Mesendoderm (in vitro differentiated cells): ENCODE data around the gene HPGDS.
"Not testable (repeated sequence)": the region's sequence is repeated elsewhere in the genome, so short reads cannot be mapped to it uniquely, and the experiment has no call there.

Experiments used
- DNase-seq: peaks from one replicate; pipeline ENCODE4 v3.0.0; 2013
- H2AK5ac ChIP-seq: 2 replicates; pipeline ENCODE4 v1.6.1; 2013; ENCODE audit warnings: low read length, inconsistent platforms
- H2BK120ac ChIP-seq: 2 replicates; pipeline ENCODE4 v1.6.1; 2013; ENCODE audit warnings: low read depth, mild to moderate bottlenecking, low read length, moderate library complexity, mixed read lengths
- H2BK15ac ChIP-seq: replicated peaks from 2 replicates; pipeline ENCODE4 v1.6.1; 2013; ENCODE audit warnings: low read depth, mild to moderate bottlenecking, moderate library complexity
- H2BK5ac ChIP-seq: 2 replicates; pipeline ENCODE4 v1.6.1; 2013; ENCODE audit warnings: low read length, inconsistent platforms
- H3K18ac ChIP-seq: 2 replicates; pipeline ENCODE4 v1.6.1; 2013; ENCODE audit warnings: mild to moderate bottlenecking, low read length, mixed read lengths
- H3K23ac ChIP-seq: one replicate; pipeline ENCODE4 v1.6.1; 2013; ENCODE audit warnings: low read length
- H3K27ac ChIP-seq: 2 replicates; pipeline ENCODE4 v1.5.1; 2013; ENCODE audit warnings: low read depth, mild to moderate bottlenecking, inconsistent platforms, low read length, moderate library complexity
- H3K27me3 ChIP-seq: 2 replicates; pipeline ENCODE4 v1.6.1; 2013; ENCODE audit warnings: low read length, control low read depth, mild to moderate bottlenecking, inconsistent platforms; ENCODE audit not compliant: insufficient read depth, poor library complexity
- H3K36me3 ChIP-seq: 2 replicates; pipeline ENCODE4 v1.6.1; 2013; ENCODE audit warnings: low read length, inconsistent platforms; ENCODE audit not compliant: control insufficient read depth, insufficient read depth
- H3K4ac ChIP-seq: one replicate; pipeline ENCODE4 v1.6.1; 2013; ENCODE audit warnings: low read depth, mild to moderate bottlenecking, low read length, moderate library complexity
- H3K4me1 ChIP-seq: 2 replicates; pipeline ENCODE4 v1.6.1; 2013; ENCODE audit warnings: low read depth, low read length, inconsistent platforms; ENCODE audit not compliant: control insufficient read depth
- H3K4me2 ChIP-seq: 2 replicates; pipeline ENCODE4 v1.6.1; 2013; ENCODE audit warnings: low read length
- H3K4me3 ChIP-seq: 2 replicates; pipeline ENCODE4 v1.5.1; 2013; ENCODE audit warnings: mild to moderate bottlenecking, low read length
- H3K56ac ChIP-seq: one replicate; pipeline ENCODE4 v1.6.1; 2013; ENCODE audit warnings: low read length
- H3K79me1 ChIP-seq: 2 replicates; pipeline ENCODE4 v1.6.1; 2013; ENCODE audit warnings: low read length, inconsistent platforms
- H3K79me2 ChIP-seq: 2 replicates; pipeline ENCODE4 v1.6.1; 2013; ENCODE audit warnings: mild to moderate bottlenecking, low read length; ENCODE audit not compliant: control insufficient read depth, insufficient read depth
- H3K9ac ChIP-seq: 2 replicates; pipeline ENCODE4 v1.6.1; 2013; ENCODE audit warnings: low read length, inconsistent platforms
- H4K5ac ChIP-seq: one replicate; pipeline ENCODE4 v1.6.1; 2013; ENCODE audit warnings: low read length
- H4K8ac ChIP-seq: one replicate; pipeline ENCODE4 v1.6.1; 2013; ENCODE audit warnings: low read depth, mild to moderate bottlenecking, control low read depth, low read length, moderate library complexity
- WGBS: extraction: QIAGEN DNeasy Blood & Tissue Kit; methylation state at CpG from one replicate; pipeline ENCODE4 v1.1.7; 2013; ENCODE audit warnings: low lambda C conversion rate, missing lambda C conversion rate; ENCODE audit not compliant: insufficient coverage; ENCODE audit errors: extremely low coverage; 5-methylcytosine and 5-hydroxymethylcytosine counted together

HPGDS gene

GRCh38 chr4:94382891-94383290 lies 40.3 kb upstream of the HPGDS start:
- H3K79me1 ChIP-seq, H3K4me1 ChIP-seq, H3K27me3 ChIP-seq, H3K4ac ChIP-seq, H2BK120ac ChIP-seq, H2BK5ac ChIP-seq, H3K56ac ChIP-seq, H2BK15ac ChIP-seq, H3K4me3 ChIP-seq, H4K8ac ChIP-seq, H3K9ac ChIP-seq, H3K18ac ChIP-seq, H3K79me2 ChIP-seq, H3K23ac ChIP-seq, H3K36me3 ChIP-seq, H2AK5ac ChIP-seq, H3K4me2 ChIP-seq, H4K5ac ChIP-seq: not testable (repeated sequence)
- peak; percentile 93 for DNase-seq
- no CpG with 5 or more reads among the region's 5 CpGs for WGBS
- H3K27ac ChIP-seq: peak overlapping the region; percentile 57

GRCh38 chr4:94378047-94378446 lies 35.4 kb upstream of the HPGDS start:
- Histone ChIP-seq H3K27ac (no peak overlapping the region), H4K8ac (no peak overlapping the region)
- WGBS: no CpG with 5 or more reads among the region's 3 CpGs

GRCh38 chr4:94377294-94377693 lies 34.7 kb upstream of the HPGDS start:
- Histone ChIP-seq H3K4me1 (peaks cover 2% of the 10 kb centered on the region), H3K27ac (no peak overlapping the region), H2BK120ac (no peak overlapping the region), H3K36me3 (no peaks in the 10 kb centered on the region), H4K8ac (no peak overlapping the region), H2AK5ac (no peak overlapping the region), H3K27me3 (no peaks in the 10 kb centered on the region), H3K79me2 (no peaks in the 10 kb centered on the region), H3K9ac (no peak overlapping the region), H3K56ac (no peak overlapping the region), H3K4ac (no peak overlapping the region), H3K79me1 (no peaks in the 10 kb centered on the region), H3K23ac (no peak overlapping the region), H2BK15ac (no peak overlapping the region), H3K18ac (no peak overlapping the region), H3K4me3 (no peak overlapping the region), H2BK5ac (no peak overlapping the region), H4K5ac (no peak overlapping the region), H3K4me2 (no peak overlapping the region)
- no CpG with 5 or more reads among the region's 2 CpGs for WGBS
- no peak for DNase-seq

More at GRCh38 chr4:94378047-94378446, 35.4 kb upstream of the HPGDS start:
- H3K18ac ChIP-seq: no peak overlapping the region
- H2BK5ac ChIP-seq: no peak overlapping the region
- H3K4me2 ChIP-seq: no peak overlapping the region
- H4K5ac ChIP-seq: no peak overlapping the region
- H2BK120ac ChIP-seq: no peak overlapping the region
- no peak overlapping the region for H2AK5ac ChIP-seq
- no peaks in the 10 kb centered on the region for H3K27me3 ChIP-seq
- H3K4me1 ChIP-seq: peaks cover 3% of the 10 kb centered on the region
- no peak overlapping the region for H3K56ac ChIP-seq
- no peak overlapping the region for H3K4me3 ChIP-seq
- peak overlapping the region; percentile 7 for H2BK15ac ChIP-seq
- no peak overlapping the region for H3K9ac ChIP-seq
- H3K23ac ChIP-seq: no peak overlapping the region
- no peaks in the 10 kb centered on the region for H3K79me2 ChIP-seq
- no peak overlapping the region for H3K4ac ChIP-seq
- H3K79me1 ChIP-seq: no peaks in the 10 kb centered on the region
- H3K36me3 ChIP-seq: no peaks in the 10 kb centered on the region
- DNase-seq: peak; percentile 34

GRCh38 chr4:94375364-94375763 lies 32.7 kb upstream of the HPGDS start:
- Histone ChIP-seq H3K9ac (no peak overlapping the region), H3K4ac (no peak overlapping the region), H3K27ac (no peak overlapping the region), H4K5ac (no peak overlapping the region), H4K8ac (no peak overlapping the region), H2BK5ac (no peak overlapping the region), H3K4me3 (no peak overlapping the region), H3K4me1 (no peaks in the 10 kb centered on the region), H3K56ac (peak overlapping the region; percentile 49), H3K4me2 (no peak overlapping the region), H3K36me3 (no peaks in the 10 kb centered on the region), H3K23ac (no peak overlapping the region), H3K79me1 (no peaks in the 10 kb centered on the region), H2AK5ac (no peak overlapping the region), H3K27me3 (no peaks in the 10 kb centered on the region), H2BK120ac (no peak overlapping the region), H2BK15ac (no peak overlapping the region), H3K18ac (no peak overlapping the region), H3K79me2 (no peaks in the 10 kb centered on the region)
- peak; percentile 59 for DNase-seq
- no CpG with 5 or more reads among the region's 3 CpGs for WGBS

GRCh38 chr4:94373752-94374151 lies 31.1 kb upstream of the HPGDS start:
- H3K9ac ChIP-seq: no peak overlapping the region
- no peak overlapping the region for H3K4me3 ChIP-seq
- H3K27ac ChIP-seq: no peak overlapping the region
- WGBS: no CpG with 5 or more reads among the region's 3 CpGs
- H3K79me2 ChIP-seq: no peaks in the 10 kb centered on the region
- H3K56ac ChIP-seq: no peak overlapping the region
- H3K4ac ChIP-seq: no peak overlapping the region
- H3K18ac ChIP-seq: no peak overlapping the region
- H3K4me1 ChIP-seq: no peaks in the 10 kb centered on the region
- no peak for DNase-seq
- no peaks in the 10 kb centered on the region for H3K27me3 ChIP-seq
- H4K5ac ChIP-seq: no peak overlapping the region
- H2BK5ac ChIP-seq: no peak overlapping the region
- no peak overlapping the region for H2AK5ac ChIP-seq
- no peaks in the 10 kb centered on the region for H3K36me3 ChIP-seq
- H2BK15ac ChIP-seq: no peak overlapping the region
- H4K8ac ChIP-seq: no peak overlapping the region
- no peak overlapping the region for H3K23ac ChIP-seq
- no peaks in the 10 kb centered on the region for H3K79me1 ChIP-seq
- H2BK120ac ChIP-seq: no peak overlapping the region
- no peak overlapping the region for H3K4me2 ChIP-seq

- Histone ChIP-seq H3K27me3 (no peaks in the 10 kb centered on the region), H3K27ac (no peak overlapping the region), H3K56ac (no peak overlapping the region), H2BK120ac (no peak overlapping the region), H3K4ac (no peak overlapping the region), H4K5ac (no peak overlapping the region), H3K9ac (no peak overlapping the region), H3K79me2 (no peaks in the 10 kb centered on the region), H3K4me3 (no peak overlapping the region), H3K36me3 (no peaks in the 10 kb centered on the region), H4K8ac (no peak overlapping the region), H2AK5ac (no peak overlapping the region), H3K23ac (no peak overlapping the region), H3K4me1 (no peaks in the 10 kb centered on the region), H2BK15ac (no peak overlapping the region), H3K18ac (no peak overlapping the region), H3K79me1 (no peaks in the 10 kb centered on the region), H3K4me2 (no peak overlapping the region), H2BK5ac (no peak overlapping the region)
- no peak for DNase-seq
- WGBS: no CpG with 5 or more reads among the region's 3 CpGs
These were observed 30.4 kb upstream of the HPGDS start for GRCh38 chr4:94372991-94373390.
